ENCODE measurements around the gene SPDL1. TPM values are rescaled to one million over a fixed set of nuclear protein-coding genes. Genes with fewer than 3 reads are reported as not detected.

The SPDL1 gene
- total and polyA plus RNA-seq, 2 donors from 2014 or later: 3.2 to 6.8 TPM

DNA sequence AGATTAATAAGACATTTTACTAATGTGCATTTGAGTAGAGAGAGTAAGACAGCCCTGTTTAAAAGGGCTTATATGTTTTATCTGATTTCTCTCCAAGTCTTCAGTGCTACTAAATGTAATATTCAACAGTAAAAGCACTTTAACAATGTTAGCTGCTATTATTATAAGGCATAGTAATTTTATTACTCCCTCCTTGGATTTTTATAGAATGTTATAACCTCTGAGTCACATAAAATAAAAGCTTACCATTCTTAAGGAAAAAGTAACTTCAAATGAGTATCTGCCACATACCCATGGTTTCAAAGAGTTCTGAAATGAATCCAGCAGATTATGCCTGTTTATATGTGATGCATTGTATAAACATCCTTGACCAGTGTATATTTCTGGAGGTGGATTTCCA, 19.0 kb downstream of the SPDL1 start:
- H3K9me3 ChIP-seq (ENCODE audit: control insufficient read depth in 2 of 3, insufficient read depth in 1 of 3, low read length in 3 of 3): no peaks in the 10 kb centered on the region
- H3K27ac ChIP-seq (ENCODE audit: low read depth in 2 of 2, low read length in 2 of 2): no peak overlapping the region
- H3K4me1 ChIP-seq (ENCODE audit: control insufficient read depth in 2 of 3, insufficient read depth in 2 of 3, low read depth in 1 of 3, low read length in 3 of 3): no peaks in the 10 kb centered on the region
- no peak overlapping the region for H3K9ac ChIP-seq (ENCODE audit: low read length in 3 of 3)
- no peaks in the 10 kb centered on the region for H3K27me3 ChIP-seq (ENCODE audit: control insufficient read depth, insufficient read depth, low read length)
- TF ChIP-seq CTCF (IDR thresholded peaks at IDR 0.05; ENCODE audit: borderline replicate concordance, extremely low read depth, insufficient read depth): no peak
- DNase-seq: no peak
- intact Hi-C loops (cut with DNase I): no loop called here
- no peak overlapping the region for H3K4me3 ChIP-seq (ENCODE audit: low read length in 3 of 3)
- H3K36me3 ChIP-seq (ENCODE audit: control insufficient read depth in 2 of 3, insufficient read depth in 3 of 3, low read length in 3 of 3): peaks cover 0 to 2% (median 0%) of the 10 kb centered on the region in 3 donors
- no peak for FAIRE-seq

DNA sequence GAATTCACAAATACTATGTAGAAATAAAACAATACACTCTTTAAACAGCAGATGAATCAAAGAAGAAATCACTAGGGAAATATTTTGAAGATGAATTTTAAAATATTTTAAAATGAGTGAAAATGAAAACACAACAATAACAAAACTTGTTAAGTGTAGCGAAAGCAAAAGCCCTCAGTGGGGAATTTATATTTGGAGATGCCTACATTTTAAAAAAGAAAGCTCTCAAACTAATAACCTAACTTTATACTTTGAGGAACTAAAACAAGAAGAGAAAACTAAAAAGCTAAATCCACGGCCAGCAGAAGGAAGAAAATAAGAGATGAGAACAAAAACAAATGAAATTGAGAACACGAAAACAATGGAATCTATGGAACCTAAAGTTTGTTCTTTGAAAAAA, 22.7 kb downstream of the SPDL1 start:
- no peaks in the 10 kb centered on the region for H3K4me1 ChIP-seq (ENCODE audit: control insufficient read depth in 2 of 3, insufficient read depth in 2 of 3, low read depth in 1 of 3, low read length in 3 of 3)
- no peak overlapping the region for H3K9ac ChIP-seq (ENCODE audit: low read length in 3 of 3)
- H3K27ac ChIP-seq (ENCODE audit: low read depth in 2 of 2, low read length in 2 of 2): no peak overlapping the region
- TF ChIP-seq CTCF (IDR thresholded peaks at IDR 0.05; ENCODE audit: borderline replicate concordance, extremely low read depth, insufficient read depth): no peak
- no peak for DNase-seq
- H3K9me3 ChIP-seq (ENCODE audit: control insufficient read depth in 2 of 3, insufficient read depth in 1 of 3, low read length in 3 of 3): peaks cover 0 to 5% (median 0%) of the 10 kb centered on the region in 3 donors
- intact Hi-C loops (cut with DNase I): no loop called here
- H3K4me3 ChIP-seq (ENCODE audit: low read length in 3 of 3): no peak overlapping the region
- H3K36me3 ChIP-seq (ENCODE audit: control insufficient read depth in 2 of 3, insufficient read depth in 3 of 3, low read length in 3 of 3): no peaks in the 10 kb centered on the region
- no peaks in the 10 kb centered on the region for H3K27me3 ChIP-seq (ENCODE audit: control insufficient read depth, insufficient read depth, low read length)
- FAIRE-seq: no peak

DNA sequence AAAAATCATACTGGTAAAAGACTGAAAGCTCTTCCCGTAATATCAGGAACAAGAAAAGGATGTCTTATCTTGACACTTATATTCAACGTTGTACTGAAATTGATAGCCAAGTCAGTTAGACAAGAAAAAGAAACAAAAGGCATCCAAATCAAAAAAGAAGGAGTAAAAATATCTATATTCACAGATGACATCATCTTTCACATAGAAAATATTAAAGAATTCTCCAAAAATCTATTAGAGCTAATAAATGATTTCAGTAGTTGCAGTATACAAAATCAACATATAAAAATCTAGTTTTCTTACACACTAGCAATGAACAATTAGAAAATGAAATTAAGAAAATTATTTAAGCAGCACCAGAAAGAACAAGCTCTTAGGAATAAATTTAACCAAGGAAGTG, 24.3 kb downstream of the SPDL1 start:
- H3K27me3 ChIP-seq (ENCODE audit: control insufficient read depth, insufficient read depth, low read length): no peaks in the 10 kb centered on the region
- no peaks in the 10 kb centered on the region for H3K36me3 ChIP-seq (ENCODE audit: control insufficient read depth in 2 of 3, insufficient read depth in 3 of 3, low read length in 3 of 3)
- no peaks in the 10 kb centered on the region for H3K4me1 ChIP-seq (ENCODE audit: control insufficient read depth in 2 of 3, insufficient read depth in 2 of 3, low read depth in 1 of 3, low read length in 3 of 3)
- FAIRE-seq (peak; percentile 6), DNase-seq (no peak)
- intact Hi-C loops (cut with DNase I): no loop called here
- H3K27ac ChIP-seq (ENCODE audit: low read depth in 2 of 2, low read length in 2 of 2): no peak overlapping the region
- TF ChIP-seq CTCF (IDR thresholded peaks at IDR 0.05; ENCODE audit: borderline replicate concordance, extremely low read depth, insufficient read depth): no peak
- peaks cover 0 to 5% (median 0%) of the 10 kb centered on the region in 3 donors for H3K9me3 ChIP-seq (ENCODE audit: control insufficient read depth in 2 of 3, insufficient read depth in 1 of 3, low read length in 3 of 3)
- no peak overlapping the region for H3K4me3 ChIP-seq (ENCODE audit: low read length in 3 of 3)
- H3K9ac ChIP-seq (ENCODE audit: low read length in 3 of 3): no peak overlapping the region

- Histone ChIP-seq H3K27me3 (ENCODE audit: control insufficient read depth, insufficient read depth, low read length) (no peaks in the 10 kb centered on the region), H3K4me3 (ENCODE audit: low read length in 3 of 3) (no peak overlapping the region), H3K36me3 (ENCODE audit: control insufficient read depth in 2 of 3, insufficient read depth in 3 of 3, low read length in 3 of 3) (no peaks in the 10 kb centered on the region), H3K9ac (ENCODE audit: low read length in 3 of 3) (no peak overlapping the region), H3K27ac (ENCODE audit: low read depth in 2 of 2, low read length in 2 of 2) (no peak overlapping the region), H3K4me1 (ENCODE audit: control insufficient read depth in 2 of 3, insufficient read depth in 2 of 3, low read depth in 1 of 3, low read length in 3 of 3) (no peaks in the 10 kb centered on the region), H3K9me3 (ENCODE audit: control insufficient read depth in 2 of 3, insufficient read depth in 1 of 3, low read length in 3 of 3) (peaks cover 0 to 5% (median 0%) of the 10 kb centered on the region in 3 donors)
- DNase-seq (peak in 2 of 5 donors; percentile 3 to 53), FAIRE-seq (no peak)
- no peak for TF ChIP-seq CTCF (IDR thresholded peaks at IDR 0.05; ENCODE audit: borderline replicate concordance, extremely low read depth, insufficient read depth)
- intact Hi-C loops (cut with DNase I): no loop called here
These were observed 26.1 kb downstream of the SPDL1 start for GRCh38 chr5:169609716-169610115.
